ENCODE measurements around the gene C4B.
A peak's percentile ranks its signal among the peaks of the same experiment; 100 is the strongest.
"Not testable (repeated sequence)": the region's sequence is repeated elsewhere in the genome, so short reads cannot be mapped to it uniquely, and the experiment has no call there.

The C4B gene

DNA sequence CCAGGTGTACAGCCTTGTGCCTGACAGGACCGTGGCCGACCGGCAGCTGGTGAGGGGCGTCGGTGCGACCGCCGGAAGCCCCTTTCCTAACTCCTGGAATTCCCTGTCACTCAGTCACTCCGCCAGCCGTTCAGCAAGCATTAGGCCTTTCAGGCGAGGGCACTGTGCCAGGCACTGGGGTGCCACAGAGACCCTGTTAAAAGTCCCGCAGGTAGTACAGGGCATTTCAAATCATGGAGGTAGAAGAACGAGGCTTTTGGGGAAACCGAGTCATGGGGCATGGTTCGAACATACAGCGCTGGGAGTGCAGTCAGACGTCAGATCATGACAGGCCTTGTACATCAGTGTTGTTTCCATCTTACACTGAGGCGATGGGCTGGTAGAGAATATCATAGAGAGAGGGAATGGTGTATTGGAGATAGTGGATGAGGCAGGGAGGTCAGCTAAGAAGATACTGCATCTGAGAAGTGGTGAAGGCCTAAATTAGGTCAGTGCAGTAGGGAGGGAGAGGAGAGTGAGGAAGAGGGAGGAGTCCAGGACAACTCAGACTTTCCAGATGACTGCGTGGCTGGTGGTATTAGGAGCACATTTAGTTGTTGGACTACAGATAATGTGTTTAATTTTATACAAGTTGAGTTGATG lies 41.8 kb upstream of the C4B start:
- in situ Hi-C loops (cut with HindIII; ENCODE audit: low sequenced_read_pairs): no loop called here
- no peak for DNase-seq (ENCODE audit: low read depth)
- TF ChIP-seq, protein P1, sequence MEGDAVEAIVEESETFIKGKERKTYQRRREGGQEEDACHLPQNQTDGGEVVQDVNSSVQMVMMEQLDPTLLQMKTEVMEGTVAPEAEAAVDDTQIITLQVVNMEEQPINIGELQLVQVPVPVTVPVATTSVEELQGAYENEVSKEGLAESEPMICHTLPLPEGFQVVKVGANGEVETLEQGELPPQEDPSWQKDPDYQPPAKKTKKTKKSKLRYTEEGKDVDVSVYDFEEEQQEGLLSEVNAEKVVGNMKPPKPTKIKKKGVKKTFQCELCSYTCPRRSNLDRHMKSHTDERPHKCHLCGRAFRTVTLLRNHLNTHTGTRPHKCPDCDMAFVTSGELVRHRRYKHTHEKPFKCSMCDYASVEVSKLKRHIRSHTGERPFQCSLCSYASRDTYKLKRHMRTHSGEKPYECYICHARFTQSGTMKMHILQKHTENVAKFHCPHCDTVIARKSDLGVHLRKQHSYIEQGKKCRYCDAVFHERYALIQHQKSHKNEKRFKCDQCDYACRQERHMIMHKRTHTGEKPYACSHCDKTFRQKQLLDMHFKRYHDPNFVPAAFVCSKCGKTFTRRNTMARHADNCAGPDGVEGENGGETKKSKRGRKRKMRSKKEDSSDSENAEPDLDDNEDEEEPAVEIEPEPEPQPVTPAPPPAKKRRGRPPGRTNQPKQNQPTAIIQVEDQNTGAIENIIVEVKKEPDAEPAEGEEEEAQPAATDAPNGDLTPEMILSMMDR (IDR thresholded peaks at IDR 0.05; ENCODE audit: low read depth, low read length, missing control alignments): no peak
- peak overlapping the region; percentile 72 for H3K4me3 ChIP-seq (ENCODE audit: low read depth, low read length)

DNA sequence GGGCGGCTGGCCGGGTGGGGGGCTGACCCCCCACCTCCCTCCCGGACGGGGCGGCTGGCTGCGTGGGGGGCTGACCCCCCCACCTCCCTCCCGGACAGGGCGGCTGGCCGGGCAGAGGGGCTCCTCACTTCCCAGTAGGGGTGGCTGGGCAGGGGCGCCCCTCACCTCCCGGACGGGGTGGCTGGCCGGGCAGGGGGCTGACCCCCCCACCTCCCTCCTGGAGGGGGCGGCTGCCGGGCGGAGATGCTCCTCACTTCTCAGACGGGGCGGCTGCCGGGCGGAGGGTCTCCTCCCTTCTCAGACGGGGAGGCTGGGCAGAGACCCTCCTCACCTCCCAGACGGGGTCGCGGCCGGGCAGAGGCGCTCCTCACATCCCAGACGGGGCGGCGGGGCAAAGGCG lies 38.5 kb upstream of the C4B start:
- H3K4me3 ChIP-seq (ENCODE audit: low read depth, low read length); in situ Hi-C loops (cut with HindIII; ENCODE audit: low sequenced_read_pairs); DNase-seq (ENCODE audit: low read depth): not testable (repeated sequence)

GRCh38 chr6:31977816-31978431 lies 36.7 kb upstream of the C4B start:
- DNase-seq (ENCODE audit: low read depth): no peak
- H3K4me3 ChIP-seq (ENCODE audit: low read depth, low read length): no peak overlapping the region
- in situ Hi-C loops (cut with HindIII; ENCODE audit: low sequenced_read_pairs): no loop called here
- TF ChIP-seq, protein P1 (IDR thresholded peaks at IDR 0.05; ENCODE audit: low read depth, low read length, missing control alignments): no peak

DNA sequence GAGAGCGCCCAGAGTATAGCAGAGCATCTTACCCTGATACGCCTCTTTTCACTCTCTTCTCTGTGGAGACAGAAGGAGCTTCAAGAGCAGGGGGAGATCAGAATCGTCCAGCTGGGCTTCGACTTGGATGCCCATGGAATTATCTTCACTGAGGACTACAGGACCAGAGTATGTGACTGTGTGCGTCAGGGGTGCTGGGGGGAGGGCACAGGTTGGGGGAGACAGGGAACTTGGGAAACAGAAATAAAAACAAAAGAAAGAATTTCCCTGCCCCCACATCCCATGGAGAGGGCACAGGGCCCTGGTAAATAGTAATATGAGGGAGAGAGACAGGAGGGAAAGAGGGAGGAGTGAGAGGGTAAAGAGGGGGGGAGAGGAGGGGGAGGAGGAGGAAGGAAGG lies 35.8 kb upstream of the C4B start:
- in situ Hi-C loops (cut with HindIII; ENCODE audit: low sequenced_read_pairs): no loop called here
- no peak for DNase-seq (ENCODE audit: low read depth)
- H3K4me3 ChIP-seq (ENCODE audit: low read depth, low read length): no peak overlapping the region
- TF ChIP-seq, protein P1 (IDR thresholded peaks at IDR 0.05; ENCODE audit: low read depth, low read length, missing control alignments): no peak

GRCh38 chr6:31979238-31979898 lies 35.2 kb upstream of the C4B start:
- no peak for DNase-seq (ENCODE audit: low read depth)
- in situ Hi-C loops (cut with HindIII; ENCODE audit: low sequenced_read_pairs): no loop called here
- TF ChIP-seq, protein P1 (IDR thresholded peaks at IDR 0.05; ENCODE audit: low read depth, low read length, missing control alignments): no peak
- no peak overlapping the region for H3K4me3 ChIP-seq (ENCODE audit: low read depth, low read length)

GRCh38 chr6:31980195-31980876 lies 34.3 kb upstream of the C4B start:
- DNase-seq (ENCODE audit: low read depth); H3K4me3 ChIP-seq (ENCODE audit: low read depth, low read length); in situ Hi-C loops (cut with HindIII; ENCODE audit: low sequenced_read_pairs): not testable (repeated sequence)

DNA sequence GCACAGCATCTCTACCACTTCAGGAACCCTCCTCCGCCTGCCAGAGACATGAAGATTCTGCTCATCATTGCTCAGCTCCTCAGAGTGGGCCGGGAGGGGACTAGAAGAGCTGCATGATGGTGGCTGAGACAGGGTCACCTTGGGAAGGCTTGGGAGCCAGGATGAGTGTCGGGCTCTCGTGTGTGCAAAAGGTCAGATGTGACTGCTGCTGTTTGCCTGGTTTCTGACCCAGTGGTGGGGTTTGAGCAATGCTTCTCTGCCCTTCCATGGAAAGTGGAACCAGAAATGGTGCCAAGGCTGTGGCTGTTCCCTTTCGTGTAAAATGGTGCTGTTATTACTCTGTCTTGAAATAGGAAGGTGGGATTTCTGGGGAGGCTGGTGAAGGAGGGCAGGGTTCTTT lies 33.6 kb upstream of the C4B start:
- in situ Hi-C loops (cut with HindIII; ENCODE audit: low sequenced_read_pairs); DNase-seq (ENCODE audit: low read depth); H3K4me3 ChIP-seq (ENCODE audit: low read depth, low read length): not testable (repeated sequence)

DNA sequence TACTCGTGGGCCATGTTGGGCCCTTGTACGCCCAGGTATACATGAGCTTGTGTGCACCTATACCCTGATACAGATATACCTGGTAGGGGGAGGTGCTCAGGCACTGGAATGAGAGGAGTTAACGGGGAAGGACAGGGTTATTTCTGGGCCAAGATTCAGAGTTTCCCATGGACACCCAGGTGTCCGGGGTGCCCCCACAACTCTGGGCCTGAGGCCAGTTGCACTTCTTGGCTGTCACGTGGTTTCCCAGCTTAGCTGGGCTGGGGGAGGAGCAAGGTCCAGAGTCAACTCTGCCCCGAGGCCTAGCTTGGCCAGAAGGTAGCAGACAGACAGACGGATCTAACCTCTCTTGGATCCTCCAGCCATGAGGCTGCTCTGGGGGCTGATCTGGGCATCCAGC lies 32.9 kb upstream of the C4B start, which contains the start of gene C4A:
Gene C4A, plus strand, starts transcription at position 314 of the 400 bp plus-strand sequence. Its CDS starts 51 bp downstream, at position 365.
- H3K4me3 ChIP-seq (ENCODE audit: low read depth, low read length); in situ Hi-C loops (cut with HindIII; ENCODE audit: low sequenced_read_pairs): not testable (repeated sequence)

DNA sequence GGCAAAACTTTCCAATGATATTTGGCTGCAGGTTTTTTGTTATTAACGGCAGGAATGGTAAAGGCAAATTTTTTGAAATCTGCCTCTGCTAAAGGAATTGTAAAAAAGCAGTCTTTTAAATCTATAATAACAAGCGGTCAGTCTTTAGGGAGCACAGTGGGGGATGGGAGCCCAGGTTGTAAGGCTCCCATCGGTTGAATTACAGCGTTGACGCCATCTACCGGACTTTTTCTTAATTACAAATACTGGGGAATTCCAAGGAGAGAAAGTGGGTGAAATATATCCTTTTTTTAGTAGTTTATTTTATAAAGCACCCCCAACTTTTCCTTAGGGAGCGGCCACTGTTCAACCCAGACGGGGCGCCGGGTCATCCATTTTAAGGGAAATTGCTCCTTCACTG lies 25.2 kb upstream of the C4B start:
- in situ Hi-C loops (cut with HindIII; ENCODE audit: low sequenced_read_pairs): not testable (repeated sequence)

More for the DNA sequence above, 32.9 kb upstream of the C4B start, which contains the start of gene C4A:
- not testable (repeated sequence) for DNase-seq (ENCODE audit: low read depth)

DNA sequence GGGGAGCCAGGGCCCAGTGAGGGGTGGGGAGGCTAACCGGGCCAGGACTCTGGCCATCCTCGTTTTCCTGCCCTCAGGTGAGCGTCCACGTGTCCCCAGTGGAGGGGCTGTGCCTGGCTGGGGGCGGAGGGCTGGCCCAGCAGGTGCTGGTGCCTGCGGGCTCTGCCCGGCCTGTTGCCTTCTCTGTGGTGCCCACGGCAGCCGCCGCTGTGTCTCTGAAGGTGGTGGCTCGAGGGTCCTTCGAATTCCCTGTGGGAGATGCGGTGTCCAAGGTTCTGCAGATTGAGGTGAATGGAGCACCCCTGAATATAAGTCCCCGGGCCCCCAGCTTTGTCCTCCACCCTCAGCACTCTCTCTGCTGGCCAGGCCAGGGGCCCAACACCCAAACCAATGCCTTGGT lies 20.2 kb upstream of the C4B start:
- H3K4me3 ChIP-seq (ENCODE audit: low read depth, low read length); in situ Hi-C loops (cut with HindIII; ENCODE audit: low sequenced_read_pairs); DNase-seq (ENCODE audit: low read depth): not testable (repeated sequence)

More for the DNA sequence above, 25.2 kb upstream of the C4B start:
- not testable (repeated sequence) for H3K4me3 ChIP-seq (ENCODE audit: low read depth, low read length); DNase-seq (ENCODE audit: low read depth)

DNA sequence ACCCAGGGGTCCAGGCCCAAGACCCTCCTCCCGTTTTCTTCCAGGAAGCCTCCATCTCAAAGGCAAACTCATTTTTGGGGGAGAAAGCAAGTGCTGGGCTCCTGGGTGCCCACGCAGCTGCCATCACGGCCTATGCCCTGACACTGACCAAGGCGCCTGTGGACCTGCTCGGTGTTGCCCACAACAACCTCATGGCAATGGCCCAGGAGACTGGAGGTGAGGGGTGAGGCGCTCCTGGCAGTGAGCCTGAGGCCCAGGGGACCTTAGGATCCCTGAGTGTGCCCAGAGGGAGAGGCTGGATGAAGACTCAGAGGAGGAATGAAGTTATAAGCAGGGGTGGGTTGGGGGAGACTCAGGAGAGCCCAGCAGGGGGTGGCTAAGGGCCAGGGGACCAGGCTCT lies 18.2 kb upstream of the C4B start:
- DNase-seq (ENCODE audit: low read depth); H3K4me3 ChIP-seq (ENCODE audit: low read depth, low read length); in situ Hi-C loops (cut with HindIII; ENCODE audit: low sequenced_read_pairs): not testable (repeated sequence)
